Keratinocyte (primary cell): ENCODE measurements around the gene TAF11L7. TPM values are rescaled to one million over a fixed set of nuclear protein-coding genes. Genes with fewer than 3 reads are reported as not detected.
"Not testable (repeated sequence)": the region's sequence is repeated elsewhere in the genome, so short reads cannot be mapped to it uniquely, and the experiment has no call there.

Experiments used
- DNase-seq: peaks from one replicate; pipeline ENCODE4 v3.0.0-alpha.2; 2011; ENCODE audit warnings: low read depth, missing footprints, low spot score
- FAIRE-seq: peaks from 2 replicates; lab custom pipeline; 2011; peaks lifted over from hg19 to GRCh38; lab: Jason Lieb, UNC
- H2AFZ ChIP-seq: 2 replicates; pipeline ENCODE4 v1.6.0; 2012; ENCODE audit warnings: low read length, control low read depth, inconsistent platforms; ENCODE audit not compliant: control insufficient read depth
- H3K27ac ChIP-seq: 2 replicates; pipeline ENCODE4 v1.5.1; 2011; ENCODE audit warnings: low read length; ENCODE audit not compliant: control insufficient read depth, insufficient read depth
- H3K27me3 ChIP-seq: 3 replicates; pipeline ENCODE4 v1.6.0; 2011; ENCODE audit warnings: low read length; ENCODE audit not compliant: control insufficient read depth, insufficient read depth; ENCODE audit errors: extremely low read depth
- H3K36me3 ChIP-seq, 2 experiments: 2 replicates in 1 of 2; 3 replicates in 1 of 2; pipeline ENCODE4 v1.5.1; 2011; ENCODE audit warnings: low read length in 2 of 2, mild to moderate bottlenecking in 1 of 2; ENCODE audit not compliant: control insufficient read depth in 2 of 2, insufficient read depth in 2 of 2; ENCODE audit errors: extremely low read depth in 1 of 2
- H3K4me1 ChIP-seq: 3 replicates; pipeline ENCODE4 v1.5.1; 2011; ENCODE audit warnings: low read length; ENCODE audit not compliant: control insufficient read depth, insufficient read depth; ENCODE audit errors: extremely low read depth
- H3K4me2 ChIP-seq: 3 replicates; pipeline ENCODE4 v1.6.0; 2011; ENCODE audit warnings: low read depth, low read length; ENCODE audit not compliant: control insufficient read depth, insufficient read depth; ENCODE audit errors: extremely low read depth
- H3K4me3 ChIP-seq, 3 experiments: fragments of 200-600 bp in 1 of 3; sonication (generic) in 1 of 3; 2 replicates in 2 of 3; 3 replicates in 1 of 3; pipeline ENCODE4 v1.5.1; 2011 to 2016; ENCODE audit warnings: low read length in 3 of 3, mild to moderate bottlenecking in 3 of 3, control low read depth in 2 of 3, inconsistent platforms in 1 of 3, low read depth in 1 of 3, mixed read lengths in 1 of 3, mixed run types in 1 of 3, moderate library complexity in 1 of 3; ENCODE audit not compliant: control insufficient read depth in 2 of 3, insufficient read depth in 2 of 3; ENCODE audit errors: extremely low read depth in 1 of 3
- H3K79me2 ChIP-seq: 2 replicates; pipeline ENCODE4 v1.6.0; 2012; ENCODE audit warnings: low read length; ENCODE audit not compliant: control insufficient read depth, insufficient read depth
- H3K9ac ChIP-seq: 3 replicates; pipeline ENCODE4 v1.6.0; 2011; ENCODE audit warnings: low read length; ENCODE audit not compliant: control insufficient read depth, insufficient read depth; ENCODE audit errors: extremely low read depth
- H3K9me1 ChIP-seq: 3 replicates; pipeline ENCODE4 v1.6.0; 2011; ENCODE audit warnings: low read length; ENCODE audit not compliant: control insufficient read depth, insufficient read depth; ENCODE audit errors: extremely low read depth
- H3K9me3 ChIP-seq: 2 replicates; pipeline ENCODE4 v1.5.1; 2012; ENCODE audit warnings: low read depth, low read length; ENCODE audit not compliant: control insufficient read depth
- H4K20me1 ChIP-seq: 3 replicates; pipeline ENCODE4 v1.6.0; 2011; ENCODE audit warnings: low read length; ENCODE audit not compliant: control insufficient read depth, insufficient read depth; ENCODE audit errors: extremely low read depth
- CTCF ChIP-seq, 3 experiments: IDR thresholded peaks in 1 of 3; conservative IDR thresholded peaks in 1 of 3; optimal IDR thresholded peaks in 1 of 3; 2 replicates in 2 of 3; 3 replicates in 1 of 3; pipeline versions ENCODE3 to v1.5.1; 2011; ENCODE audit warnings: low read length in 3 of 3, mild to moderate bottlenecking in 3 of 3, moderate library complexity in 2 of 3, control low read depth in 1 of 3, inconsistent platforms in 1 of 3; ENCODE audit not compliant: insufficient read depth in 2 of 3; ENCODE audit errors: extremely low read depth in 1 of 3
- EZH2 ChIP-seq: IDR thresholded peaks from one replicate; pipeline ENCODE4 v1.6.1; 2012; ENCODE audit warnings: inconsistent platforms, mild to moderate bottlenecking, low read length, moderate library complexity
- dilution Hi-C: fragments of 300-500 bp; cut with MboI; formaldehyde crosslinking; loops from one replicate; pipeline ENCODE4 v1.7.0; 2020; ENCODE audit warnings: low sequenced_read_pairs; ENCODE audit not compliant: extremely low pct_ligation_motif_present
- polyA plus RNA-seq, 5 experiments: library from polyadenylated mRNA; depleted of rRNA in 3 of 5; stranded (reverse) in 3 of 5; stranded (forward) in 1 of 5; unstranded in 1 of 5; fragments of >200 nt; gene quantifications; 1 replicate in 1 of 5; 2 replicates in 3 of 5; 3 replicates in 1 of 5; pipeline versions ENCODE4 v1.2.1 to v1.2.3, GENCODE V29; 2011 to 2012; ENCODE audit warnings: missing spikeins in 2 of 5, low read depth in 1 of 5, low replicate concordance in 1 of 5

Gene TAF11L7
- polyA plus RNA-seq, 1 donor (not counting 4 experiments of a cell fraction or from before 2014, with no cell fraction given) = not detected

GRCh38 chr5:17619354-17619753 lies 33.8 kb upstream of the TAF11L7 start:
- DNase-seq = no peak
- no peaks in the 10 kb centered on the region for H3K27me3 ChIP-seq
- dilution Hi-C loops = no loop called here
- H4K20me1 ChIP-seq = no peaks in the 10 kb centered on the region
- H3K79me2 ChIP-seq = no peaks in the 10 kb centered on the region
- H3K36me3 ChIP-seq = no peaks in the 10 kb centered on the region
- FAIRE-seq = no peak
- H3K9ac ChIP-seq = no peak overlapping the region
- no peaks in the 10 kb centered on the region for H3K9me1 ChIP-seq
- no peaks in the 10 kb centered on the region for H3K9me3 ChIP-seq
- H2AFZ ChIP-seq = no peak overlapping the region
- no peak overlapping the region for H3K4me3 ChIP-seq
- H3K4me1 ChIP-seq = no peaks in the 10 kb centered on the region
- TF ChIP-seq CTCF (optimal IDR thresholded peaks at IDR 0.05 in 1 of 3, IDR thresholded peaks at IDR 0.05 in 1 of 3, conservative IDR thresholded peaks at IDR 0.05 in 1 of 3; ENCODE audit: extremely low read depth in 1 of 3, insufficient read depth in 2 of 3, low read length in 3 of 3) (no peak), EZH2 (no peak)
- H3K27ac ChIP-seq = no peak overlapping the region
- H3K4me2 ChIP-seq = no peak overlapping the region

- Histone ChIP-seq H3K4me2 (no peak overlapping the region), H3K79me2 (no peaks in the 10 kb centered on the region), H3K36me3 (no peaks in the 10 kb centered on the region), H3K4me3 (no peak overlapping the region), H3K4me1 (no peaks in the 10 kb centered on the region), H3K9me3 (no peaks in the 10 kb centered on the region), H2AFZ (no peak overlapping the region), H4K20me1 (no peaks in the 10 kb centered on the region), H3K27me3 (no peaks in the 10 kb centered on the region), H3K9ac (no peak overlapping the region), H3K9me1 (no peaks in the 10 kb centered on the region), H3K27ac (no peak overlapping the region)
- FAIRE-seq (no peak), DNase-seq (no peak)
- no peak for TF ChIP-seq CTCF (optimal IDR thresholded peaks at IDR 0.05 in 1 of 3, IDR thresholded peaks at IDR 0.05 in 1 of 3, conservative IDR thresholded peaks at IDR 0.05 in 1 of 3; ENCODE audit: extremely low read depth in 1 of 3, insufficient read depth in 2 of 3, low read length in 3 of 3)
- TF ChIP-seq EZH2 = no peak
- dilution Hi-C loops = no loop called here
These were observed 29.5 kb upstream of the TAF11L7 start for GRCh38 chr5:17614872-17615605.

GRCh38 chr5:17610092-17610491 lies 24.5 kb upstream of the TAF11L7 start, which contains the start of gene TAF11L12:
TAF11L12 (plus strand) TSS chr5:17610392.
- H3K79me2 ChIP-seq, H3K4me1 ChIP-seq, H3K9me3 ChIP-seq, DNase-seq, H3K4me3 ChIP-seq, H3K36me3 ChIP-seq, H3K27me3 ChIP-seq, H3K9me1 ChIP-seq, H3K4me2 ChIP-seq, FAIRE-seq, dilution Hi-C loops, H2AFZ ChIP-seq, H3K9ac ChIP-seq, H4K20me1 ChIP-seq, H3K27ac ChIP-seq: not testable (repeated sequence)

GRCh38 chr5:17607461-17607860 lies 21.9 kb upstream of the TAF11L7 start:
- H2AFZ ChIP-seq, dilution Hi-C loops, H3K27me3 ChIP-seq: not testable (repeated sequence)

More at GRCh38 chr5:17607461-17607860, 21.9 kb upstream of the TAF11L7 start:
- not testable (repeated sequence) for H3K4me2 ChIP-seq, H3K4me3 ChIP-seq, FAIRE-seq, H3K9ac ChIP-seq, H3K79me2 ChIP-seq, H3K27ac ChIP-seq, H3K36me3 ChIP-seq, H3K9me1 ChIP-seq, H4K20me1 ChIP-seq, H3K9me3 ChIP-seq, H3K4me1 ChIP-seq, DNase-seq
